HL-60/S4 (cell line): ENCODE measurements around the gene SIN3A.
"Not testable (repeated sequence)": the region's sequence is repeated elsewhere in the genome, so short reads cannot be mapped to it uniquely, and the experiment has no call there.

Source experiments
- in situ Hi-C: fragments of 300-500 bp; cut with MboI; formaldehyde crosslinking; loops from 2 replicates; pipeline ENCODE4 v1.14.3; 2022; ENCODE audit warnings: low sequenced_read_pairs

SIN3A gene

DNA sequence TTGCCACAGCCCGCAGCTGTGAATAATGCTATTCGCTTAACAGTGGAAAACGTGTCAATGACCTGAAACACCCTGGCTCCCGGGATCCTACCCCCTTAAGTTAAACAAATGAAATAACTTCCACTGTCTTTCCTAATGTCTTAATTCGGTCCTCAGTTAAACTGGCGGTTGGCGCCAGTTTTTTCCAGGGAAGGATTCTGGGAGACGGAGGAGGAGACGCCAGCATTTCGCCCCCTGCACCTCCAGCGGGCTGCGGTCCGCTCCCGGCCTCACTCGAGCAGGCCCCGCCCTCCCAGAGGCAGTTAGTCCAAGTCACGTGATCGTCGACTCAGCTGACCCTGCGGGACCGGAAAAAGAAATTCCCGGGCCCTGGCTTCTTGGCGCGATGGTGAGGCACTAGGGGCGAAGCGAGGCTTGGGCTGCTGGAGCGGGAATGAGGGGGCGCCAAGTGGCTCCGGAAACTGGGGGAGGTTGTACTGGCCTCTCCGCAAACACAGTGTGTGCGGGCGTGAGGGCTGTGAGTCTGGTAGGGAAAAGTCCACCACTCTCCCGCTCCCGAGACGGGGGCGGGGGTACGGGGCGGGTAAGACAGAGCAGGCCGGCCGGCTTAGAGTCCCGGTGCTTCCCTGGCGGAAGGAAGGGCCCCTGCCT, 115.7 kb downstream of the SIN3A start, which contains the start of gene COMMD4:
TSS of gene COMMD4 (plus strand) at position 359 of the 651 bp plus-strand sequence. CDS start at position 386, 27 bp downstream.
- in situ Hi-C loops, result no loop called here

DNA sequence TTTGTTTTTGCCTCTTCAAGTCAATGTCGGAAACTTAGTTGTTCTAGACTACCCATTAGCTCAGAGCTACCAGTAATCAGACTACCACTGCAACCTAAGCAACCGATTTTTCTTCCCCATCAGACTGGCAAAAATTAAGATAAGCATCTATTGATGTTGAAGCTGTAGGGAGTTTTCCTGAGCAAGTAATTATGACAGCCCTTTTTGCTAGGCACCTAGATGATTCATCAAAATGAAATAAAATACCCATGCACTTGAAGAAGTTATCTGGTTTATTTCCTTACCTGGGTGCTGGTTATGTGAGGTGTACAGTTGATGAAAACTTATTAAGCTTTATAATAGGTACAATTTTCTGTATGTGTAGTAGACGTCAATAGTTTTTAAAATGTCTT, 116.2 kb downstream of the SIN3A start:
- in situ Hi-C loops, result no loop called here

DNA sequence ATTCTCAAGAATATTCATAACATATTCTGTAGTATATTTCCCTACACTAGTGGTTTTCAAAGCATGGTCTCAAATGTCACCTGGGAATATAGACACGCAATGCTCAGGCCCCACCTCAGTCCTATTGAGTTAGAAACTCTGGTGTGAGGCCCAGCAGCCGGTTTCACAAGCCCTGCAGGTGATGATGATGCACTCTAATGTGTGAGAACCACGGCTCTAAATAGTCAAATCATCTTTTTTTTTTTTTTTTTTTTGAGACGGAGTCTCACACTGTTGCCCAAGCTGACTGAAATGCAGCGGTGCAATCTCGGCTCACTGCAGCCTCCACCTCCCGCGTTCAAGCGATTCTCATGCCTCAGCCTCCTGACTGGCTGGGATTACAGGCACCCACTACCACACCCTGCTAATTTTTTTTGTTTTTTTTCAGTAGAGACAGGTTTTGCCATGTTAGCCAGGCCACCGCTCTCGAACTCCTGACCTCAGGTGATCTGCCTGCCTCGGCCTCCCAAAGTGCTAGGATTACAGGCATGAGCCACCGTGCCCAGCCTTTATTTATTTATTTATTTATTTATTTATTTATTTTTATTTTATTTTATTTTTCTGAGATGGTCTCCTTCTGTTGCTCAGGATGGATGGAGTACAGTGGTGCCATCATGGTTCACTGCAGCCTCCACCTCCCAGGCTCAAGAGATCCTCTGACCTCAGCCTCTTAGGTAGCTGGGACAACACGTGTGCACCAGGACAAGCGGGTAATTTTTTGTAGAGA, 117.7 kb downstream of the SIN3A start:
- in situ Hi-C loops, result not testable (repeated sequence)

DNA sequence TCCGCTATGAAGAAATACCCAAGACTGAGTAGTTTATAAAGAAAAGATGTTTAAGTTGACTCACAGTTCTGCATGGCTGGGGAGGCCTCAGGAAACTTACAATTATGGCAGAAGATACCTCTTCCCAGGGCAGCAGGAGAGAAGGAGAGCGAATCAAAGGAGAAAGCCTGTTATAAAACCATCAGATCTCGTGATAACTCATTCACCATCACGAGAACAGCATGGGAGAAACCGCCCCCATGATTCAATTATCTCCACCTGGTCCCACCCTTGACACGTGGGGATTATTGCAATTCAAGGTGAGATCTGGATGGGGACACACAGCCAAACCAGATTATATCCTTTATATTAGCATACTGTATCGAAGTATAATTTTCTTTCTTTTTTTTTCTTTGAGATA, 119.4 kb downstream of the SIN3A start:
- in situ Hi-C loops, result not testable (repeated sequence)

DNA sequence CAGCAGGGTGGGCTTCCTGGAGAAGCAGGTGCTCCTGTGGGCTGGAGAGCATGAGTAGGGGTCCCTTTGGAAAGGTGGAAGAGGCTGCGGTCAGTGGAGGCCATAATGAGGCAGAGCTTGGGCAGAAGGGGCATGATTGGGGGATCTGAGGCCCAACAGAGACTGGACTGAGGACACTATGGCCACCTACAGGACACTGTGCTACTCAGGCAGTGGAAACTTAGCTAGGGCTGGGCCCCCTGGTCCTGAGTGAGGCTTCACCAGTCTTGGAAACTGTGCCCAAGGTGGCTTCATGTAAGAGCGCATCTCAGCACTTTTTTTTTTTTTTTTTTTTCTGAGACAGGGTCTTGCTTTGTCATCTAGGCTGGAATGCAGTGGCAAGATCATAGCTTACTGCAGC, 121.9 kb downstream of the SIN3A start:
- in situ Hi-C loops, result no loop called here

DNA sequence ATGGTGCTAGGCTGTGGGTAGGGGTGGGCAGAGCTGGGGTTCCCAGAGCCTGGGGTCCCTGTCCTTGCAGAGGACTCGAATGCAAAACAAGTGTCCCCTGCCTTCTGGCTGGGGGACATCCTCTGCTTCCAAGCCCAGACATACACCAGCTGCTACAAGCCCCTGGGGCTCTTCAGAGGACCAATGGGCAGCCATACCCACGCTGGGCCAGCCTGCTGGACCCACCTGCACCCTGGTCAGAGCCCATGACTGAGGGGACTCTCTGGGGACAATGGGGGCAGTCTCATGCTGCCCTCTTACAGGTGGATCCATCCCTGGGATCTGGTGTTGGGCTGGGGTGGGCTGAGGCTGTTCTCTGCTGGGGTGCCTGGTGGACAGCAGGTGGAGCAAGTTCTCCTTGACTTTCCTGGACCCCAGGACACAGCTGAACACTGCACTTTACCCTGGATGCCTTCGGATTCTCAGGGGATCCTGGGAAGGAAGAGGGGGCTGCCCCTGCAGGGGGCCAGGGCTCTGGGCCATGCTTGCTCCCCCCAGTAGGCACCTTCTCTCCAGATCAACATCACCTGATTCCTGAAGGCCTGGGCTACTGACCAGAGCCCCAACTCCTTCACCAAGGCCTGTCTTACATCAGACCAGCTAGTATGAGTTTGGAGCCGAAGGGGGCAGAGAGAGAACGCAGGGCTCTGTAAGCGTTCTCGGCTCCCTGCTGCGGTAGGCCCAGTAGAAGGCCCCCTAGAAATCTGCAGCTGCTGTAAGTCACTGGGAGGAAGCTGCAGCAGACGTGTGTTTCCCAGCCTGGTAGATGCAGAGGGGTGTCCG, 122.8 kb downstream of the SIN3A start:
- in situ Hi-C loops, result no loop called here

DNA sequence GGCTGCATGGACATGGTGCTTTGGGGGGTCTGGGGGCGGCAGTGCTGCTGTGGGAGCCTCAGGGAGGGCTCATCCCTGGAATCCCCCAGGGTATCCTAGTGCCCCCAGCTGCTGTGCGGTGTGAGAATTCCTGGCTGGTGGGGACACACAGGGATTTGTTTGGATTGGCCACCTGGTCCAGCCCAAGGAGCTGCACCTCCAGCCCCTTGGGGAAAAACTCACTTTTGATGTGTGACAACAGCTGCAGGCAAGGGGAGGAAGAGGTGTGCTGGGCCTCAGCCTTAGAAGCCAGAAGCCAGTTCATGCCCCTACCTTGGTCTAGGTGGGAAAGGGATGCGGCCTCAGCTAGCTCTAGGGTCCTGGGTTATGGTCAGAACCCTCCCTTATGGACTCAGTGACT, 124.0 kb downstream of the SIN3A start:
- in situ Hi-C loops, result no loop called here

DNA sequence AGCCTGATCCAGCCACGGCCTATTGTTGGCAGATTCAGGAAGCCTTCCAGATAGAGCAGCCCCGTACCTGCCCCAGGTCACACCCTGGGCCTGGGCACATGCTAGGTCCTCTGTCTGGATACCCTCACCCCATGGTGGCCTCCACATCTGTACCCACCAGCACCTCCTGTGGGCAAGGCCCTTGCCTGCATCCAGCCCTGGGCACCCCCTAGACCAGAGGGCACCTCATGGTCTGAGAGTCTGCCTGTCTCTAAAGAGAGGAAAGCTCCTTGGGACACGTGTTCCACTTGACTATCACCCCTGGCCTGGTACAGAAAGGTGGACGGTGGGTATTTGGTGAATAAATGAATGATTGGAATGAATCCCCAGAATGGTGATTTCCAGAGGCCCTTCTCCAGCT, 124.5 kb downstream of the SIN3A start:
- in situ Hi-C loops, result no loop called here

DNA sequence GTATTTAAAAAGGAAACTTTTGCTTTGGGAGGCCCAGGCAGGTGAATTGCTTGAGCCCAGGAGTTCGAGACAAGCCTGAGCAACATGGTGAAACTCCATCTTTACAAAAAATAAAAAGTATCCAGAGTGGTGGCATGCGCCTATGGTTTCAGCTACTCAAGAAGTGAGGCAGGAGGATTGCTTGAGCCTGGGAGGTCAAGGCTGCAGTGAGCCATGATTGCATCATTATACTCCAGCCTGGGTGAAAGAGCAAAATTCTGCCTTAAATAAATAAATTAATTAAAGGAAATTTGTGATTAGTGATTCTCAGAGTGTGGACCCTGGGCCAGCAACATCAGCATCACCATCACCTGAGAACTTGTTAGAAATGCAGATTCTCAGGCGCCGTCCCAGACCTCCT, 125.6 kb downstream of the SIN3A start:
- in situ Hi-C loops, result no loop called here

DNA sequence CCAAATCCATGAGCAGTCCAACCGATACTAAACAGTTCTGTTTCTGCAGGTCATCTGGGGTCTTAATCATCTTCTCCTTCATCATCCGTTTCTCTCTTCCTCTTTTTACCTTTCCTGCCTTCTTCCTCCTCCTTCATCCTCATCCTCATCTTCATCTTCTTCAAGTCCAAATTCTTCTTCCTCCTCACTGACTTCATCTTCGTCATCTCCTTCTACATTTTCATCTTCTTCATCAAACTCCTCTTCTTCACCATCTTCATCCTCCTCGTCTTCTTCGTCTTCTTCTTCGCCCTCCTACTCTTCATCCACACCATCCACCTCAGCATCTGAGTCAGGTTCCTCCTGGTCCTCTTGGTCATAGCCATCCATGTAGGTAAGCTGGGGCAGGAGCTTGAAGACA, 129.8 kb downstream of the SIN3A start:
- in situ Hi-C loops, result loop anchor here (25.0 kb wide), 1 partner anchor 1259 kb away; no protein-coding TSS in a partner anchor
